Stimulated activated CD4-positive, alpha-beta T cell treated with anti-CD3 and anti-CD28 coated beads, Interleukin-1b, Interleukin-23, amount 100 ng/mL, for 48 hours (primary cell): ENCODE data around the gene SHISAL2B.
"Not testable (repeated sequence)": the region's sequence is repeated elsewhere in the genome, so short reads cannot be mapped to it uniquely, and the experiment has no call there.

Experiments
- DNase-seq: peaks from one replicate; pipeline ENCODE4 v3.0.0-alpha.2; 2020

Gene SHISAL2B

DNA sequence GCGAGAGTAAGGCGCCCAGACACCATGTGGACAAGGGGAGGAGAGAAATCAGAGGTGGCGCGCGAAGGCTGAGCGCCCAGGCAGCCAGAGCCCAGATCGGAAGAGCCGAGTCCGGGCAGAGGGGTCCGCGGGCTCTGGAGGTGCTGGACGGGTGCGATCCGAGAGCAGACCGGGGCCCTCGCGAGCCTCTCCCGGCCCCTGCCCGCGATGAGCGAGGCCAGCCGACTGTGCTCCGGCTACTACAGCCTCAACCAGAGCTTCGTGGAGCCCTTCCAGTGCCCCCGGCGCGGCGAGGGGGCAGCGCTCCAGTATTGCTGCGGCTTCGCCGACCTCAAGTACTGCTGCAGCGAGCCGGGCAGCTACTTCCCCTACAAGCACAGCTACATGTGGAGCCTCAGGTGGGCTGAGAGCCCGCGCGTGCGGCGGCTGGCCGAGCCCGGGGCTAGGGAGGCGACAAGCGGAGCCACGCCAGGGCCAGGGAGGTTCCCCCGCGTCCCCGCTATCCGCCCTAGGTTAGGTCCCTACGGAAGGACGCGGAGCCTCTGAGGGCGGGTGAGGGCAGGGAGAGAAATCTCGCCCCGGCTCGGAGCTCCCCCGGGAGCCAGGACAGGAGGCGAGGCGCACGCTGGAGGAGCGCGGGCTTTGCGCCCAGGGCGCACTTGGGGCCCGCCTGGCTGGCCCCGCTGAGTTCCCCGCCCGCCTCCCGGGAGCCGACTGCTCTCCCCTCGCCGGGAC lies at the start of gene SHISAL2B:
TSS of gene SHISAL2B (plus strand) at position 87 of the 735 bp plus-strand sequence. CDS start at position 208, 121 bp downstream.
- DNase-seq: no peak

- DNase-seq: no peak
Observed at GRCh38 chr5:64644831-64645230, 45.5 kb upstream of the SHISAL2B start.

- no peak for DNase-seq
Observed at GRCh38 chr5:64646169-64646568, 44.1 kb upstream of the SHISAL2B start.

DNA sequence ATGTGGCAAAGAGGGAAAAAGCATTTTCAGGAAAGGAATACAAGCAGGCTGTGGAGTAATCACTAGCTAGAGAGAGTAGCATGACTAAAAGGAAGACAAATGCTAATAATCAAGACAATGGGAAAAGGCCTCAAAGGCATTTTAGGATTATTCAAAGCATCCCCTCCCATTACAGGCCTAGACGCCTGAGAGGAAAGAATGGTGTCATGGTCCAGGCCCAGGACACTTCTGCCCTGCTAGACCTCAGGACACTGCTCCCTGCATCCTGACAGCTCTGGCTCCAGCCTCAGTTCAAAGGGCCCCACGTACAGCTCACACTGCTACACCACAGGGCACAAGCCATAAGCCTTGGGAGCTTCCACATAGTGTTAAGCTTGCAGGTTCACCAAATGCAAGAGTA lies 40.8 kb upstream of the SHISAL2B start:
- DNase-seq: no peak

DNA sequence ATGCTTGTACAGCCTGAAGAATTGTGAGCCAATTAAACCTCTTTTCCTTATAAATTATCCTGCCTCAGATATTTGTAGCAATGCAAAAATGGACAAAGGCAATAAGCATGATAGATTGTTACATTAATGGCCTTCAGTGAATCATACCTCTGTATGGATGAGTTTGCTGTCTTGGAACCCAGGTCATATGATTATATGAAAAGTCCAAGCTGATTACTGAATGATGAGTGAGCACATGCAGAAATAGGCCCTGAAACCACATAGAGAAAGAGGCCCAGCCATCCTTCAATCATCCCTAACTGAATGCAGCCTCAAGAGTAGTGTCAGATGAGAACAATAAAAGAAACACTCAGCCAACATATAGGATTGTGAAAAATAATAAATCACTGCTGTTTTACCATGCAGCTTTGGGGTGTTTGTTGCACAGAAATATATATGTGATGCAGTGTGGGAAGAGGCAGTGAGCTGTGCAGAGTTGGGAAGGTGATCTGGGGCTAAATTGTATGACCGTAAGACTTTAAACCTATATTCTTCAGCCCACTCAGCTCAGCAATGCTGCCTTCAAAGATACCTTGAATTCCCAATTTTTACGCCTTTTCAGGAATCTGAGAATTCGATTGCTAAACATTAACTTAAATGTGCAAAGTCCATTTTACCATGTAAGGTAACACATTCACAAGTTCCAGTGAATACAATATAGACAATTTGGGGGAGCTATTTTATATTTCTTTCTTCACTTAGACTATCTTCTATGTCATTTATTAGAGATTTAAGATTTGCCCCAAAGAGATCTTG lies 36.3 kb upstream of the SHISAL2B start:
- DNase-seq: no peak

DNA sequence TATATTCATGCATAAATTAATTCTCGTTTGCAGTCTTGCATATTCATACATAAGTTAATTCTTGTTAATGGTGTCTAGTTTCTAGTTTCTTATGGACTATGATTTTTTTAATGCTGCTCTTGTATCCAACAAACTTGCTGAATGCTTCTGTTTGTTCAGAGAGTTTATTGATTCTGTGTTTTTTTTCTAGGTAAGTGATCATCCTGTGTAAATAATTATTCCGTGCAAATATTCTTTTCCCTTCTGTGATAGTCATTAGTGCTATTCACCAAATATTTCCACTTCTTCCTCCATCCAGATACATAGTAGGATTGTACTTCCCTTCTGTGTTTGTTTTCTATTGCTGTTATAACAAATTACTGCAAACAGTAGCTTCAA lies 35.8 kb upstream of the SHISAL2B start:
- DNase-seq: no peak

DNA sequence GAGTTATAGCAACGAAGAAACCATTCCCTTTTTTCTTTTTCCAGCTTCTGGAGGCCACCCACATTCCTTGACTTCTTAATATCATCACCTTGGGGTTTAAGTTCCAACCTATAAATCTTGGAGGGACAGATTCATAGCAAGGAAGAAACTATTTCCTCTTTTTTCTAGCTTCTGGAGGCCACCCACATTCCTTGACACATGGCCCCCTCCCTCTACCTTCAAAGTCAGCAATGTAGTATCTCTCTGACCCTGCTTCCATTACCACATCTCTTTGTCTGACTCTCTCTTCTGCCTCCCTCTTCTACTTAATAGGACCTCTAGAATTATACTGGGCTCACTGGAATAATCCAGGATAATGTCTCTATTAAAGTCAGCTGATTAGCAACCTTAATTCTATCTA lies 34.7 kb upstream of the SHISAL2B start:
- DNase-seq: no peak

GRCh38 chr5:64659289-64659688 lies 31.0 kb upstream of the SHISAL2B start:
- DNase-seq: no peak

DNA sequence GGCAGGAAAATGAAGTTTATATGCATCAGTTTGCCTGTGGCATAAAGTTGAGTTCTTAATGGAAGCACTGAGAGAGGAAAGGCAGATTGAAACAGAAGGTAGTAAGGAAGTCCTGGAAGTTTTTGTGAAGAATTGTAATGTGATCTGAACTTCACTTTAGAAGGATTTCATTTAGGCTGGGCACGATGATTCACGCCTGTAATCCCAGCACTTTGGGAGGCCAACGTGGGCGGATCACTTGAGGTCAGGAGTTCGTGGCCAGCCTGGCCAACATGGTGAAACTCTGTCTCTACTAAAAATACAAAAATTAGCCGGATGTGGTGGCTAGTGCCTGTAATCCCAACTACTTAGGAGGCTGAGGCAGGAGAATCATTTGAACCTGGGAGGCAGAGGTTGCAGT lies 27.1 kb upstream of the SHISAL2B start:
- DNase-seq: not testable (repeated sequence)

DNA sequence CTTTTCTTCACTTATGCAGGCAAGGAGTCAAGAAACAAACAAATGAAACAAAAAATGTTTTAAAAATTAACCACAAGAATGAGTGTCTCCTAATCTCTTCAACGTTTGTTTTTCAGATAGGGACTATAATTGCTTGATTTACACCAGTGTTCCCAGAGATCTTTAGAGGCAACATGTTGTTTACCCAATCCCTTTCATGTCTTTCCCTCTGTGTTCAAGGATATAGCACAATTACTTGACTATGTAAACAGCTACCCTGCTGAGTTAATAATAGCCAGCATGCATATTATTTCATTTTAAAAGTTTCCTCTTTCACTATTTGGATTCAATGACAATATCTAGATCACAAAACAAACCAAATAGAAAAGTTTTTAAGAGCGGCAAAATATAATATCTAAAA lies 25.1 kb upstream of the SHISAL2B start:
- no peak for DNase-seq

- DNase-seq: no peak
Observed at GRCh38 chr5:64666078-64666477, 24.2 kb upstream of the SHISAL2B start.

DNA sequence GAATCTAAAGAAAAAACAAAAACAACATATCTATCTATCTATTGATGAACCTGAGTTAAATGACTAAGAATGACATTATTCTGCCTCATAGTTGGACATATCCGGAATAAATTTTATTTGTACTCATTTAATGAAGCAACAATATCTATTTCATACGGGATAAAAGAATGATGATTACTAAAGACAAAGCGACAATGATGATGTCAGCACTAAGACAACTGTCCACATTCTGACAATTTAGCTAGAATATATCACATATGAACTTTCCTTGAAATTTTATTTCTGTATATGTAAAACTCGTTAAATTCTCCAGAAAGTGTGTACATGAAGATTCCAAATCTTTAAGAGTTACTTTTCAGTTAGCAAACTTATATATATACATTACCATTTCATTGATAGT lies 23.2 kb upstream of the SHISAL2B start:
- no peak for DNase-seq

DNA sequence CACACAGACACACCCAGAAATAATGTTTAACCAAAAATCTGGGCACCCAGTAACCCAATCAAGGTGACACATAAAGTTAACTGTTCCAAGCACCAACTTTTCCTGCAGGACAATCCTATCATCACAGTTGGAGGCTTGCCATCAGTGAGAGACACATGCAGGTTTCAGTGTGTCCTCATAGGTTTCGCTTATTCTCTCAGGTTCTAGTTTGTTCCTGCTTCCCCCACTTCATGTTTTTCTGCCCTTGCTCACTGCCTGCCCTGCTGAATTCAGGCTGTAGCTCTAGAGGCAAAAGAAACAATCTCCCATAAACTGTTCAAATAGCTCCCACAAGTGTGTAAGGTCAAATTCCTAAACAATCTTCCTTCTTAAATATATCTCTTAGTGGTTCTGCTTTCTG lies 20.0 kb upstream of the SHISAL2B start:
- DNase-seq: no peak

DNA sequence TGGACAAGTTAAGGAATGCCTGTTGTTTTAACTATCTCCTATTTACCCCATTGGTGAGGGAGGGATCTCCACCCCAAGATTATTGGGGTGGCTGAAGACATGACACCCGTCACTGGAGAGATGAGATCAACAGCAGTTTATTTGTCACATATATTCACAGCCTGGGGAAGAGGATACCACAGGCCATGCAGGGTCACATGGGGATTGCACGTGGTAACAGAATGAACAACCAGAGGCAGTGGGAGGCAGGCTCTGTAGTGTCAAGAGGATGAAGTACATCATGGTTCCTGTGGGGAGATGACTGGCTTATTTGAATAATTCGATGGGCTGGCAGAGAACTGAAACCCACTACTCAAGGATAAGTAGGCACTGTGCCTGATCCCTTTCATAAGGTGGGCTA lies 18.6 kb upstream of the SHISAL2B start:
- no peak for DNase-seq

- no peak for DNase-seq
Observed at GRCh38 chr5:64678374-64678773, 11.9 kb upstream of the SHISAL2B start.

- no peak for DNase-seq
Observed at GRCh38 chr5:64680289-64680688, 10.0 kb upstream of the SHISAL2B start.

- no peak for DNase-seq
Observed at GRCh38 chr5:64682608-64683007, 7.7 kb upstream of the SHISAL2B start.

GRCh38 chr5:64685866-64686265 lies 4.4 kb upstream of the SHISAL2B start:
- no peak for DNase-seq

- DNase-seq: no peak
Observed at GRCh38 chr5:64688391-64688790, 1.9 kb upstream of the SHISAL2B start.

DNA sequence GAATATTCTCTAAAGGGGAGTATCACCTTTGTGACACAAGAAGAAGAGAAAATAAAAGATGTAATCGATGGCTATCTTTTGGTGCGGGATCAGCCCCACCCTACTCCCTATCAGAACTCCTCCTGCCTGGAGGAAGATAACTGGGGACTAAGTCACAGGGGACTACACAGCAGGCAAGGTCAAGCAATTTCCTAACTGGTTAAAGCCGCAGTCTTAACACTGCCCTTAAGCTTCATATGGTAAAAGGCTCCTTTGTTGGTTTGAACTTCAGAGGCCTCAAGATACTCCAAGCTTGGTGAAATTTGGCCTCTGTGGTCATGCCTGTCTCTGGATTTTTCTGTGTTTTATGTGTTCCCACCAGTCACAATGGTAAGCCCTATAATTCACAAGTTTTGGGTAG lies 1.3 kb upstream of the SHISAL2B start:
- no peak for DNase-seq

DNA sequence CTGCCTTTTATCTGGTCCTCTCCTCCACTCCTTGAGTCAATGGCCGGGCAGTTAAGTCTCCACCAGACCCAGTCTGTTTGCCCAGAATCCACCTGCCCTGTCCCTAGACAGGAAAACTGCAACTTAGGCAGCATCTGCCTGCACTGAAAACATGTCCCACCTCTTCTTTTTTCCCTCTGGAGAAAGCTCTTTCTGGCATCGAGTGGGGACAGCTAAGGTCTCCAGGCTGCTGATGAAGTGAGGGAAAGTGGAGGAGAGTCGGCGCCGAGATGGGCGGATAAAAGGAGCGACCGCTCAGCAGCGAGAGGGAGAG lies 243 bp upstream of the SHISAL2B start:
- DNase-seq: no peak

GRCh38 chr5:64691291-64691690 lies 988 bp downstream of the SHISAL2B start:
- DNase-seq: no peak

- no peak for DNase-seq
Observed at GRCh38 chr5:64693636-64694035, 3.3 kb downstream of the SHISAL2B start.

DNA sequence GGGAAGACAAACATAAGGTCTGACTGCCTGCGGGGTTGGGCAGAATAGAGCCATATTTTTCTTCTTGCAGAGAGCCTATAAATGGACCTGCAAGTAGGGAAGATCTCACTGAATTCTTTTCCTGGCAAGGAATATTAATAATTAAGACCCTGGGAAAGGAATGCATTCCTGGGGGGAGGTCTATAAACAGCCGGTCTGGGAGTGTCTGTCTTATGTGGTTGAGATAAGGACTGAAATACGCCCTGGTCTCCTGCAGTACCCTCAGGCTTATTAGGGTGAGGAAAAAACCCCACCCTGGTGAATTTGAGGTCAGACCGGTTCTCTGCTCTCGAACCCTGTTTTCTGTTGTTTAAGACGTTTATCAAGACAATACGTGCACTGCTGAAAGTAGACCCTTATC lies 6.1 kb downstream of the SHISAL2B start:
- DNase-seq: not testable (repeated sequence)

- no peak for DNase-seq
Observed at GRCh38 chr5:64700765-64701164, 10.5 kb downstream of the SHISAL2B start.
